Amygdala (tissue), 56 donors: ENCODE measurements around the gene SLC46A3.
"Not testable (repeated sequence)": the region's sequence is repeated elsewhere in the genome, so short reads cannot be mapped to it uniquely, and the experiment has no call there.

ENCODE experiments used
- DNase-seq, 56 donors: peaks; one replicate each; lab custom pipeline; 2025; lab: John Stamatoyannopoulos, UW

SLC46A3 gene

GRCh38 chr13:28685892-28686291, 32.9 kb downstream of the SLC46A3 start:
- no peak for DNase-seq

- DNase-seq = no peak
Measured at GRCh38 chr13:28685114-28685513, 33.7 kb downstream of the SLC46A3 start.

GRCh38 chr13:28684257-28684656, 34.5 kb downstream of the SLC46A3 start:
- peak in 1 of 56 donors; percentile 4 for DNase-seq

- not testable (repeated sequence) for DNase-seq
Measured at GRCh38 chr13:28683169-28683568, 35.6 kb downstream of the SLC46A3 start.

GRCh38 chr13:28680541-28680940, 38.2 kb downstream of the SLC46A3 start:
- DNase-seq = no peak

- DNase-seq = no peak
Measured at GRCh38 chr13:28679628-28680027, 39.1 kb downstream of the SLC46A3 start.

GRCh38 chr13:28678809-28679208, 40.0 kb downstream of the SLC46A3 start:
- DNase-seq = no peak

GRCh38 chr13:28671126-28671792, 47.5 kb downstream of the SLC46A3 start:
- DNase-seq = no peak

- no peak for DNase-seq
Measured at GRCh38 chr13:28666897-28667488, 51.8 kb downstream of the SLC46A3 start.

GRCh38 chr13:28659621-28659970, 59.2 kb downstream of the SLC46A3 start:
- DNase-seq = no peak

- peak; percentile 39 to 95 (median 85) for DNase-seq
Measured at GRCh38 chr13:28658796-28659620, 59.8 kb downstream of the SLC46A3 start, which contains the start of gene POMP. Gene POMP, plus strand, starts transcription at chr13:28659130. Its CDS starts 55 bp downstream, at chr13:28659185.

- peak in 1 of 56 donors; percentile 4 for DNase-seq
Measured at GRCh38 chr13:28658539-28658795, 60.3 kb downstream of the SLC46A3 start.

GRCh38 chr13:28657784-28658538, 60.8 kb downstream of the SLC46A3 start:
- no peak for DNase-seq

- DNase-seq = no peak
Measured at GRCh38 chr13:28655561-28655960, 63.2 kb downstream of the SLC46A3 start.

- no peak for DNase-seq
Measured at GRCh38 chr13:28654276-28654675, 64.5 kb downstream of the SLC46A3 start.

GRCh38 chr13:28653111-28653510, 65.7 kb downstream of the SLC46A3 start:
- no peak for DNase-seq

GRCh38 chr13:28651810-28652401, 66.9 kb downstream of the SLC46A3 start:
- no peak for DNase-seq

- DNase-seq = no peak
Measured at GRCh38 chr13:28650284-28650683, 68.5 kb downstream of the SLC46A3 start.
